ENCODE results near the gene LPP.

Gene LPP

GRCh38 chr3:188674595-188674994, 520.6 kb downstream of the LPP start:
- no peak overlapping the region for H3K4me3 ChIP-seq (replicated peaks; ENCODE audit: insufficient read depth, low read length)
- H3K27me3 ChIP-seq (ENCODE audit: insufficient read depth, poor library complexity, severe bottlenecking) = no peaks in the 10 kb centered on the region
- no peak overlapping the region for H3K27ac ChIP-seq (replicated peaks)
- DNase-seq (ENCODE audit: low read depth in 1 of 2, low spot score in 1 of 2) = no peak
- TF ChIP-seq, protein P1, sequence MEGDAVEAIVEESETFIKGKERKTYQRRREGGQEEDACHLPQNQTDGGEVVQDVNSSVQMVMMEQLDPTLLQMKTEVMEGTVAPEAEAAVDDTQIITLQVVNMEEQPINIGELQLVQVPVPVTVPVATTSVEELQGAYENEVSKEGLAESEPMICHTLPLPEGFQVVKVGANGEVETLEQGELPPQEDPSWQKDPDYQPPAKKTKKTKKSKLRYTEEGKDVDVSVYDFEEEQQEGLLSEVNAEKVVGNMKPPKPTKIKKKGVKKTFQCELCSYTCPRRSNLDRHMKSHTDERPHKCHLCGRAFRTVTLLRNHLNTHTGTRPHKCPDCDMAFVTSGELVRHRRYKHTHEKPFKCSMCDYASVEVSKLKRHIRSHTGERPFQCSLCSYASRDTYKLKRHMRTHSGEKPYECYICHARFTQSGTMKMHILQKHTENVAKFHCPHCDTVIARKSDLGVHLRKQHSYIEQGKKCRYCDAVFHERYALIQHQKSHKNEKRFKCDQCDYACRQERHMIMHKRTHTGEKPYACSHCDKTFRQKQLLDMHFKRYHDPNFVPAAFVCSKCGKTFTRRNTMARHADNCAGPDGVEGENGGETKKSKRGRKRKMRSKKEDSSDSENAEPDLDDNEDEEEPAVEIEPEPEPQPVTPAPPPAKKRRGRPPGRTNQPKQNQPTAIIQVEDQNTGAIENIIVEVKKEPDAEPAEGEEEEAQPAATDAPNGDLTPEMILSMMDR (IDR thresholded peaks at IDR 0.05; ENCODE audit: insufficient read depth, low read length) = no peak
- TF ChIP-seq POLR2AphosphoS5 (IDR thresholded peaks at IDR 0.05; ENCODE audit: low read depth) (no peak), REST (IDR thresholded peaks at IDR 0.05; ENCODE audit: insufficient replicate concordance, low read depth) (no peak), GABPA (IDR thresholded peaks at IDR 0.05; ENCODE audit: low read depth) (no peak), SPI1 (IDR thresholded peaks at IDR 0.05; ENCODE audit: borderline replicate concordance, low read depth) (no peak)

DNA sequence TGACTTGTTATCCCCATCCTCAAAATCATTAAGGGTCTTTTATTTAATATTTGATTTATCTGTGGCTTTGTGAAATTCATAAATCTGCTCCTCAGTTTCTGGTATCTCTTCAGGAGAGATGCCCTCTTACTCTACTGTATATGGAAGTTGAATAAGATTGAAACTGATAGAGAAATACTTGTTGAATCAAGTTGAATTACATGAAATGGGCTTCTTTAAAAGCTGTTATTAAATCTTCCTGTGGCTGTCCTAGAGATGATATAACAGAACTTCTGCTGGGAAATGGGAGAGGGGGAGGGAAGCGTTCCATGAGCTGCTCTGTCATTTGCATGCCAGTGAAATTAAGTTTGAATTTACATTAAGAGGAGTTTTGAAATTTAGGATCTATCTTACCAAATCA, 523.4 kb downstream of the LPP start:
- no peak for DNase-seq (ENCODE audit: low read depth in 1 of 2, low spot score in 1 of 2)
- TF ChIP-seq POLR2AphosphoS5 (IDR thresholded peaks at IDR 0.05; ENCODE audit: low read depth) (no peak), GABPA (IDR thresholded peaks at IDR 0.05; ENCODE audit: low read depth) (no peak), SPI1 (IDR thresholded peaks at IDR 0.05; ENCODE audit: borderline replicate concordance, low read depth) (no peak), REST (IDR thresholded peaks at IDR 0.05; ENCODE audit: insufficient replicate concordance, low read depth) (no peak)
- TF ChIP-seq, protein P1 (IDR thresholded peaks at IDR 0.05; ENCODE audit: insufficient read depth, low read length) = no peak
- no peak overlapping the region for H3K4me3 ChIP-seq (replicated peaks; ENCODE audit: insufficient read depth, low read length)
- no peak overlapping the region for H3K27ac ChIP-seq (replicated peaks)
- H3K27me3 ChIP-seq (ENCODE audit: insufficient read depth, poor library complexity, severe bottlenecking) = no peaks in the 10 kb centered on the region

DNA sequence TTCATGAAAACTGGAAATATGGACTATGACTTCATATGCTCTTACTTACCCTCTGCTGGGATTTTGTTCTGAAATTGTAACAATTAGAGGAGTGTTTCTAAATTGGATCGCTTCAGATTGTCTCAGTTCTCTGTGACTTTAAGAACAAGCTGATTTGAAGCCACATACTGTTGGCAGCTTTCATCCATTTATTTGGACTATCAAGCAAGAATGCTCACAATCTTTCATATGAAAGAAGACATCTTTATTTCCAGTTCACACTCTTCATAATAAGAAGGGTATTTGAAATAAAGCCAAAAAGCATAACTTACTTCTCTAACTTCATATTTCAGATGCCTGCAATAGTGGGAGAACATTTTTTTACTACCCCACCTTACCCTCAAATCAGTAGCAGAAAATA, 526.2 kb downstream of the LPP start:
- Histone ChIP-seq H3K27me3 (ENCODE audit: insufficient read depth, poor library complexity, severe bottlenecking) (no peaks in the 10 kb centered on the region), H3K4me3 (replicated peaks; ENCODE audit: insufficient read depth, low read length) (no peak overlapping the region), H3K27ac (replicated peaks) (no peak overlapping the region)
- no peak for DNase-seq (ENCODE audit: low read depth in 1 of 2, low spot score in 1 of 2)
- TF ChIP-seq SPI1 (IDR thresholded peaks at IDR 0.05; ENCODE audit: borderline replicate concordance, low read depth) (no peak), POLR2AphosphoS5 (IDR thresholded peaks at IDR 0.05; ENCODE audit: low read depth) (no peak), REST (IDR thresholded peaks at IDR 0.05; ENCODE audit: insufficient replicate concordance, low read depth) (no peak), GABPA (IDR thresholded peaks at IDR 0.05; ENCODE audit: low read depth) (no peak)
- TF ChIP-seq, protein P1 (IDR thresholded peaks at IDR 0.05; ENCODE audit: insufficient read depth, low read length) = no peak
